ENCODE data around the gene RDH11. TPM values are rescaled to one million over a fixed set of nuclear protein-coding genes. Genes with fewer than 3 reads are reported as not detected.
A peak's percentile ranks its signal among the peaks of the same experiment; 100 is the strongest.

The RDH11 gene
- total and polyA plus RNA-seq, 2 experiments from 2014 or later, result 41.7 to 92.2 TPM

- no peak overlapping the region for H3K4me3 ChIP-seq
- H3K27ac ChIP-seq, result no peak overlapping the region
- peaks cover 7% of the 10 kb centered on the region for H3K4me1 ChIP-seq (ENCODE audit: low read depth)
- H3K9me3 ChIP-seq (ENCODE audit: low read depth), result no peaks in the 10 kb centered on the region
- DNase-seq (ENCODE audit: low read depth in 1 of 2, low spot score in 1 of 2), result no peak
- TF ChIP-seq CTCF (IDR thresholded peaks at IDR 0.05; ENCODE audit: low read depth, low read length), result no peak
- H3K27me3 ChIP-seq, result peaks cover 4% of the 10 kb centered on the region
- no peaks in the 10 kb centered on the region for H3K36me3 ChIP-seq
Measured at GRCh38 chr14:67698179-67698578, 2.6 kb upstream of the RDH11 start.

DNA sequence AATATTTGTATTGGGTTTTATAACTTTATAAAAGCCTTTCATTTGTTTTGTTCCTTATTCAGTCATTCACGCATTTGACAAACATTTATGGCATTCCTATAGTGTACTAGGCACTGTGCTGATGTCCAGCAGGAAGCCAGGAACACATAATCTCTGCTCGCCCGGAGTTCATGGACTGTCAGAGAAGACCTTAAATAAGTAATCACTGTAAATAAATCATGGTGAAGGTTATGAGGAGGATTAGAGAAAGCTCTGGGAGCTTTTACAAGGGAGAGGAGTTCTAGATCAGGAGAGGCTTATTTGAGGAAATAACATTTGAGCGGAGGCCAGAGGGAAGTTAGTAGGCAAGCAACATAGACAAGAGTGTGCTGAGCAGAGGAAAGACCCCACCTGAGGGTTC, 1.4 kb upstream of the RDH11 start:
- no peak for TF ChIP-seq CTCF (IDR thresholded peaks at IDR 0.05; ENCODE audit: low read depth, low read length)
- DNase-seq (ENCODE audit: low read depth in 1 of 2, low spot score in 1 of 2), result no peak
- peaks cover 6% of the 10 kb centered on the region for H3K36me3 ChIP-seq
- no peaks in the 10 kb centered on the region for H3K9me3 ChIP-seq (ENCODE audit: low read depth)
- peaks cover 7% of the 10 kb centered on the region for H3K4me1 ChIP-seq (ENCODE audit: low read depth)
- H3K27ac ChIP-seq, result no peak overlapping the region
- H3K4me3 ChIP-seq, result no peak overlapping the region
- peaks cover 4% of the 10 kb centered on the region for H3K27me3 ChIP-seq

DNA sequence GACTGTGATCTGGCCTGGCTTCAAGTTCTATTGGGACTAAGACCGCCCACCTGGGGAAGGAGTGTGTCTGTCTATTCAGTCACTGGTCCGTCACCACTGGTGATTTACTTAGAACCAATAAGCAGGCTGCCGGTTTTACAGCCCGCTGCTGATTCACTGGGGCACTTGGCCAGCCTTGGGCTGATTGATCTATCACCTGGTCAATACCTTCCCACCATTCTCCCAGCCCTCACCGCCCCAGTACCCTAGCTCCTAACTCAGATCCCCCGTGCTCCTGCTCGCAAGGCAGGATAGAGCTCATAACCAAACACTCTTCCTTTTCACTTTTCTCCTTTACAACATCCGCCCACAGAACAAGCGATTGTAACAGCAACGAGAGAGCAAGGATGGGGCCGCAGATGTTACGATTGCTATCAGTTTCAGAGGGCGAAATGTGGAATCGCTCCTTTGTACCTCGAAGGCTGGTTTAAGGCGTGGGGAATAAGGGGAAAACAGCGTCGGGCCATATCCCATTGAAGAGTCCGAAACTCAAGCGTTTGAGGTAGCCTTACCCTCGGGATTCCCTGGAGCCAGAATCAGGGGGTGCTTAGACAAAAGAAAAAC, 672 bp downstream of the RDH11 start:
- Histone ChIP-seq H3K4me3 (peak overlapping the region; percentile 88), H3K27ac (peak overlapping the region; percentile 89), H3K27me3 (peaks cover 4% of the 10 kb centered on the region), H3K9me3 (ENCODE audit: low read depth) (no peaks in the 10 kb centered on the region), H3K4me1 (ENCODE audit: low read depth) (peaks cover 7% of the 10 kb centered on the region), H3K36me3 (peaks cover 20% of the 10 kb centered on the region)
- DNase-seq (ENCODE audit: low read depth in 1 of 2, low spot score in 1 of 2), result peak; percentile 87 to 93
- TF ChIP-seq CTCF (IDR thresholded peaks at IDR 0.05; ENCODE audit: low read depth, low read length), result no peak

DNA sequence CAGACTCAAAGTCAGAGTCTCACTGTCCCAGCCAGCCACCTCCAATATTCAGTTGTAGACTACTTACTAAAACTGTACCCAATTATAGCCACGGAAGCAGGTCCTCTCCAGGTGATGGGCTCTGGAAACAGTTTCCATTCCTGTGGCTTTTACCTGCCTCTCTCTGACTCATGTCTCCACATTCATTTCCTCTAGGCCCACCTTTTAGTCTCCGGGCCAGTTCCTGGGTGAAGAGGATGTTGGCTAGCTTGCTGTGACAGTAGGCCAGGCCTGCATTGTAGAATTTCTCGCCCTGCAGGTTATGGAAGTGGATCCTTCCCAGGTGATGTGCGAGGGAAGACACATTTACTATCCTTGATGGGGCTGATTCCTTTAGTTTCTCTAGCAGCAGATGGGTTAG, 5.6 kb downstream of the RDH11 start:
- no peak for TF ChIP-seq CTCF (IDR thresholded peaks at IDR 0.05; ENCODE audit: low read depth, low read length)
- DNase-seq (ENCODE audit: low read depth in 1 of 2, low spot score in 1 of 2), result no peak
- H3K27me3 ChIP-seq, result no peaks in the 10 kb centered on the region
- no peak overlapping the region for H3K27ac ChIP-seq
- peaks cover 7% of the 10 kb centered on the region for H3K4me1 ChIP-seq (ENCODE audit: low read depth)
- H3K4me3 ChIP-seq, result no peak overlapping the region
- no peaks in the 10 kb centered on the region for H3K9me3 ChIP-seq (ENCODE audit: low read depth)
- peaks cover 46% of the 10 kb centered on the region for H3K36me3 ChIP-seq

GRCh38 chr14:67683842-67684241, 11.7 kb downstream of the RDH11 start:
- H3K36me3 ChIP-seq, result peaks cover 48% of the 10 kb centered on the region
- no peak for TF ChIP-seq CTCF (IDR thresholded peaks at IDR 0.05; ENCODE audit: low read depth, low read length)
- no peaks in the 10 kb centered on the region for H3K27me3 ChIP-seq
- no peaks in the 10 kb centered on the region for H3K4me1 ChIP-seq (ENCODE audit: low read depth)
- no peak overlapping the region for H3K4me3 ChIP-seq
- H3K27ac ChIP-seq, result no peak overlapping the region
- H3K9me3 ChIP-seq (ENCODE audit: low read depth), result no peaks in the 10 kb centered on the region
- DNase-seq (ENCODE audit: low read depth in 1 of 2, low spot score in 1 of 2), result no peak

Measured in cardiac muscle cell (in vitro differentiated cells and primary cell).